ENCODE measurements around the gene ZNF543. TPM values are rescaled to one million over a fixed set of nuclear protein-coding genes. Genes with fewer than 3 reads are reported as not detected.

The ZNF543 gene
- total and polyA plus RNA-seq, 7 donors, result 1.0 to 6.8 (median 6.7) TPM

- no peaks in the 10 kb centered on the region for H3K9me3 ChIP-seq
- H3K36me3 ChIP-seq (ENCODE audit: insufficient read depth in 1 of 2, low read depth in 1 of 2), result no peaks in the 10 kb centered on the region
- DNase-seq, result peak; percentile 27 to 71
- peak overlapping the region; percentile 54 for H3K4me3 ChIP-seq
- ATAC-seq, result peak; percentile 50 to 66 (median 60)
- H3K27ac ChIP-seq, result peak overlapping the region; percentile 32
- H3K4me1 ChIP-seq, result peaks cover 12% of the 10 kb centered on the region
- peaks cover 0 to 3% (median 0%) of the 10 kb centered on the region in 3 donors for H3K27me3 ChIP-seq (ENCODE audit: insufficient read depth in 3 of 3, low read length in 2 of 3)
- intact Hi-C loops (cut with DNase I), result loop anchor here (2.0 to 5.0 kb wide), 2 partner anchors 15 to 35 kb away; partner anchors contain the start of gene ZNF460 (in 1 of the 2)
- 6 to 19% (median 14%) methylated on average over 29 of the region's 29 CpGs for WGBS, 3 donors
- no peak for TF ChIP-seq CTCF (IDR thresholded peaks at IDR 0.05)
Measured at GRCh38 chr19:57317503-57317902, 2.8 kb upstream of the ZNF543 start.

- Histone ChIP-seq H3K36me3 (ENCODE audit: insufficient read depth in 1 of 2, low read depth in 1 of 2) (peaks cover 0 to 17% of the 10 kb centered on the region in 2 donors), H3K27me3 (ENCODE audit: insufficient read depth in 3 of 3, low read length in 2 of 3) (peaks cover 0 to 3% (median 0%) of the 10 kb centered on the region in 3 donors), H3K27ac (peak overlapping the region; percentile 92), H3K4me3 (peak overlapping the region; percentile 84), H3K9me3 (no peaks in the 10 kb centered on the region), H3K4me1 (peaks cover 12% of the 10 kb centered on the region)
- WGBS, 3 donors, result 0% methylated on average over 1 of the region's 1 CpG
- intact Hi-C loops (cut with DNase I), result loop anchor here (1.0 to 10.0 kb wide), 4 partner anchors 31 to 75 kb away; partner anchors contain the start of genes ZNF460 (in 2 of the 2), ZNF304 (in 1 of the 2) and ZNF805 (in 1 of the 2)
- TF ChIP-seq CTCF (IDR thresholded peaks at IDR 0.05), result no peak
- DNase-seq, result no peak
- ATAC-seq, result peak in 3 of 4 donors; percentile 39 to 41 (median 39)
Measured at GRCh38 chr19:57319869-57320179, 448 bp upstream of the ZNF543 start.

- intact Hi-C loops (cut with DNase I), result loop anchor here (2.0 to 10.0 kb wide), 2 partner anchors 30 to 76 kb away; partner anchors contain the start of genes ZNF304 (in 1 of the 2) and ZNF805 (in 1 of the 2)
- ATAC-seq (no peak), DNase-seq (no peak)
- no peak for TF ChIP-seq CTCF (IDR thresholded peaks at IDR 0.05)
- peak overlapping the region; percentile 92 for H3K27ac ChIP-seq
- 30 to 39% (median 30%) methylated on average over 8 of the region's 8 CpGs for WGBS, 3 donors
- H3K36me3 ChIP-seq (ENCODE audit: insufficient read depth in 1 of 2, low read depth in 1 of 2), result peaks cover 9 to 30% of the 10 kb centered on the region in 2 donors
- H3K27me3 ChIP-seq (ENCODE audit: insufficient read depth in 3 of 3, low read length in 2 of 3), result peaks cover 0 to 3% (median 0%) of the 10 kb centered on the region in 3 donors
- peaks cover 4% of the 10 kb centered on the region for H3K9me3 ChIP-seq
- peaks cover 12% of the 10 kb centered on the region for H3K4me1 ChIP-seq
- H3K4me3 ChIP-seq, result peak overlapping the region; percentile 84
Measured at GRCh38 chr19:57321116-57321515, 844 bp downstream of the ZNF543 start.

- WGBS, 3 donors, result 65 to 83% (median 80%) methylated on average over 3 of the region's 3 CpGs
- H3K4me3 ChIP-seq, result peak overlapping the region; percentile 84
Measured at GRCh38 chr19:57321751-57322150, 1.5 kb downstream of the ZNF543 start.

More at GRCh38 chr19:57321751-57322150, 1.5 kb downstream of the ZNF543 start:
- Histone ChIP-seq H3K36me3 (ENCODE audit: insufficient read depth in 1 of 2, low read depth in 1 of 2) (peaks cover 9 to 37% of the 10 kb centered on the region in 2 donors), H3K4me1 (peaks cover 12% of the 10 kb centered on the region), H3K27me3 (ENCODE audit: insufficient read depth in 3 of 3, low read length in 2 of 3) (peaks cover 0 to 3% (median 0%) of the 10 kb centered on the region in 3 donors), H3K9me3 (peaks cover 4% of the 10 kb centered on the region), H3K27ac (no peak overlapping the region)
- TF ChIP-seq CTCF (IDR thresholded peaks at IDR 0.05), result no peak
- intact Hi-C loops (cut with DNase I), result loop anchor here (2.0 to 10.0 kb wide), 2 partner anchors 29 to 77 kb away; partner anchors contain the start of genes ZNF304 (in 1 of the 2) and ZNF805 (in 1 of the 2)
- no peak for ATAC-seq
- DNase-seq, result no peak

All from psoas muscle (tissue), 8 donors.